HG03108 (cell line): ENCODE measurements around the gene WDFY2.
A peak's percentile ranks its signal among the peaks of the same experiment; 100 is the strongest.
"Not testable (repeated sequence)": the region's sequence is repeated elsewhere in the genome, so short reads cannot be mapped to it uniquely, and the experiment has no call there.

Source experiments
- ATAC-seq: cut with Tn5 transposase; IDR thresholded peaks from one replicate; pipeline ENCODE4 v1.9.1; 2021; ENCODE audit warnings: moderate library complexity; ENCODE audit not compliant: unreplicated experiment

Gene WDFY2

DNA sequence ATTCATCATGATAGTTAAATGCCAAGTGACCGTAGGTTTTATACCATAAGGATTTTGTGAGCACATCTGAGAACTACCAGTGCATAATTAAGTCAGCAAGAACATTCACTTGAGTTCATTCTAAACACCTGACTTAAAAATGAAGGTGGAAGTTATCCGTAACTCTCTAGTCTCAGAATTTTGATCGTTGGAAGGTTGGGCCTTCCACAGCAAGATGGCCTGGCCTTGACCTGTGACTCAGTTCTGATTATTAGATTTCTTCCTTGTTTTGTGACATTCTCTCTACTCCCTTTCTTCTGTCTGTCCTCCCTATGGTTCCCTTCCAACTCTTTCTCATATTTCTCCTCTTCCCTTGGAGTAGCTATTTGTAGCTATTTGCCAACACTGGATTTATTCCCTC is 20.0 kb upstream of the WDFY2 start:
- ATAC-seq, result no peak

DNA sequence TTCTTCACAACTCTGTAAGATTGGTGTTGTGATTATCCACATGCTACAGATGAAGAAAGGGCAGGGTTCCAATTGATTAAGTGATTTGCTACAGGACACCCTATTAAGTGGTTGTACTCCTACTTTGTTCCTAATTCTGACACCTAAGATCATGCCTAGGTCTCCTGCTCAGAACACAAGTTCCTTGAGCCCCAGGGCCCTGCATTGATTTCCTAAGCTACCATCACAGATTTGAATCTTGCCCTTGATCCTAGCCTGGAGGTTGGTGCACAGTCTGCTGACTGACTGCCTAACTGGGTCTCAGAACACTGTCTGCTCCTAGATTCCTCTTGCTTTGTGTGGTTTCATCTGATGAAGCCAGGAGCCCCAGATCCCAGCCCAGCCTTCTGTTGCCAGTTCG is 19.6 kb upstream of the WDFY2 start:
- no peak for ATAC-seq

DNA sequence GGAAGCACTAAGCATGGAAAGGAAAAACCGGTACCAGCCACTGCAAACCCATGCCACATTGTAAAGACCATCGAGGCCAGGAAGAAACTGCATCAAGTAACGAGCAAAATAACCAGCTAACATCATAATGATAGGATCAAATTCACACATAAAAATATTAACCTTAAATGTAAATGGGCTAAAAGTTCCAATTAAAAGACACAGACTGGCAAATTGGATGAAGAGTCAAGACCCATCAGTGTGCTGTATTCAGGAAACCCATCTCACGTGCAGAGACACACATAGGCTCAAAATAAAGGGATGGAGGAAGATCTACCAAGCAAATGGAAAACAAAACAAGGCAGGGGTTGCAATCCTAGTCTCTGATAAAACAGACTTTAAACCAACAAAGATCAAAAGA is 15.3 kb upstream of the WDFY2 start:
- not testable (repeated sequence) for ATAC-seq

DNA sequence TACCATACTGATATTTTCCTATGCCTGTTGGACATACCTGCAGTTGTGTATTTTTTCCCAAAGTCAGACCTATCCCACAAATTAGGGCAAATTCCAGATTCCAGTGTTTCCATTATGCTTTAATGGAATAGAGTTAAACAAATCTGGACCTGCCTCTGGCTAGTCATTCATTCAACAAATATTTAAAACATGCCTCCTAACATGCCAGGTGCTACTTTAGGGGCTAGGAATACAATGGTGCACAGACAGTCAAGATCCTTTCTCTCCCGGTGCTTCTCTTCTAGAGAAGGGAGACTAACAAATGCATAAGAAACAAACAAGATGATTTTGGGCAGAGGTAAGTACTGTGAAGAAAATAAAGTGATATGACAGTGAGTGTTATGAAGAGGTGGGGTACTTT is 7.5 kb upstream of the WDFY2 start:
- ATAC-seq, result no peak

DNA sequence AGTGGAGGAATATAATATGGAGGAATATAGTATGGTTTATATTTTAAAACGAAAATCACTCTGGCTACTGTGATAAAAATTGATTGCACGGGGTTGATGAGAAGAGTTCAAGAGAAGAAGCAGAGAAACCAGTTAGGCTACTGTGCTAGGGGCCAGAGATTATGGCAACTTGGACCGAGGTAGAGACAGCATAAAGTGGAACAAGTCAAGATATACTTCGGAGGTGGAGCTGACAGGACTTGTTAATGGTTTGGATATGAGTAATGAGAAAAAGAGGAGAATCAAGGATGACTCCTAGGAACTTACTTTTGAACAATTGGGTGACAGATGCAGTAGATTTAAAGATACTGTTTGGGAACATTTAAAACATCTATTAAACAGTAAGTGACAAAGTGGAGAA is 6.6 kb upstream of the WDFY2 start:
- ATAC-seq, result no peak

DNA sequence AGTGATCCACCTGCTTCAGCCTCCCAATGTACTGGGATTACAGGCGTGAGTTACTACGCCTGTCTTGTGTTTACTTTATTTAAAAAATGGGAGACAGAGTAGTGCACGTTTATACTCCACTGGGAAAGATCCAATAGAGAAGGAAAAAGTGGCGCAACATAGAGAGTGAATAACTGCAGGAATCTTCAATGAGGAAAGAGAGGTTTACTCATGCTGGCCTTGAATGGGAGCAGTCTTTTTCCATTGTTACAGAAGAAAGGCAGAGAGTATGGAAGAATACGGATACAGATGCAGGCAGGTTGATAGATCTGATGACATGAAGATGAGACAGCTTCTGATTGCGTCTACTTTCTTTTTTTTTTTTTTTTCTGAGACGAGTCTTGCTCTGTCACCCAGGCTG is 4.6 kb upstream of the WDFY2 start:
- no peak for ATAC-seq

DNA sequence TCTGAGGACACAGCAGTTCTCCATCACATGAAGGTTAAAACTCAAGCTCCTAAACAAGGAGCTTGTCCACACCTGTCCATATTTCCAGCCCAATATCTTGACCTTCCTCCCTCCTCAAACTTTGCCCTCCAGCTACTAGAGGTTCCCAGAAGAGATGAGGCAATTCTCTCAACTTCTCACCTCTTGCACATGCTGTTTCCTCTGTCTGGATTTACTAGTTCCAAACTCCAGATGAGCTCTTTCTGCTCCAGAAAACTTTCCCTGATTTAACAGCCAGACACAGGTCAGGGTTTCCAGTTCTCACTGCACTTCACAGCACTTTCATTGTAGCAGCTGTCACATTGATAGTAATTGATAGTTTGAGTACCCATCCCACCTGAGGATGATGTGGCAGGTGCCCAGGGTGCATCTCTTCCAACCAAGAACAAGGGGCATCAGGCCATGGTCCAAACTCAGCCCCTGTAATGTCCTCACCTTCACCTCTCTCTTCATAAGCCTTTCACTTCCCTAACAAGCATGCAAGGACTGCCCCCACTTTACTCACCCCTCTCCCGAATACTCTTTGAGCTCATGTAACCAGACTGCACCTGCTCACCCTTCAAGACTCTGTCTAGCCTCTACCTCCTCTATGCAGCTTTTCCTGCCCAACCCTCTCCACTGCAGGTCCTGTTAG is 3.0 kb upstream of the WDFY2 start:
- no peak for ATAC-seq

DNA sequence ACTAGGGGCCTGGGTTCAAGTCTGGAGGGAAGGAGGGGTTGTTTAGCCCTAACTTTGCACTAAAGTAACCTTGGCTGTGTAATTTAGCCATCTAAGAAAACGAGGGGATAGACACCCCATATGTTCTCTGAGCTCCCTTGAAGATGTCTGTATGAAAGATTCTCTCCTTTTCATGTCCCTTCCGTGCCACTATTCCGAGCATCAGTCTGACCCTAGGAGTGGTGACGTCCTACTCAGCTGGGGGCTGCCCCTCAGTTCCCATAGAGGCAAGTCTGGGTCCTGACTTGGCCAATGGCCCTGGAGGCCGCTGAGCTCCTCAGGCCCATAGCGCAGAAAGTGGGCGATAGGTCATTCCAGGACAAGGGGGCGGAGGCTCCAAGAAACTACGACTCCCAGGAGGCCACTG is 790 bp upstream of the WDFY2 start:
- ATAC-seq, result no peak

DNA sequence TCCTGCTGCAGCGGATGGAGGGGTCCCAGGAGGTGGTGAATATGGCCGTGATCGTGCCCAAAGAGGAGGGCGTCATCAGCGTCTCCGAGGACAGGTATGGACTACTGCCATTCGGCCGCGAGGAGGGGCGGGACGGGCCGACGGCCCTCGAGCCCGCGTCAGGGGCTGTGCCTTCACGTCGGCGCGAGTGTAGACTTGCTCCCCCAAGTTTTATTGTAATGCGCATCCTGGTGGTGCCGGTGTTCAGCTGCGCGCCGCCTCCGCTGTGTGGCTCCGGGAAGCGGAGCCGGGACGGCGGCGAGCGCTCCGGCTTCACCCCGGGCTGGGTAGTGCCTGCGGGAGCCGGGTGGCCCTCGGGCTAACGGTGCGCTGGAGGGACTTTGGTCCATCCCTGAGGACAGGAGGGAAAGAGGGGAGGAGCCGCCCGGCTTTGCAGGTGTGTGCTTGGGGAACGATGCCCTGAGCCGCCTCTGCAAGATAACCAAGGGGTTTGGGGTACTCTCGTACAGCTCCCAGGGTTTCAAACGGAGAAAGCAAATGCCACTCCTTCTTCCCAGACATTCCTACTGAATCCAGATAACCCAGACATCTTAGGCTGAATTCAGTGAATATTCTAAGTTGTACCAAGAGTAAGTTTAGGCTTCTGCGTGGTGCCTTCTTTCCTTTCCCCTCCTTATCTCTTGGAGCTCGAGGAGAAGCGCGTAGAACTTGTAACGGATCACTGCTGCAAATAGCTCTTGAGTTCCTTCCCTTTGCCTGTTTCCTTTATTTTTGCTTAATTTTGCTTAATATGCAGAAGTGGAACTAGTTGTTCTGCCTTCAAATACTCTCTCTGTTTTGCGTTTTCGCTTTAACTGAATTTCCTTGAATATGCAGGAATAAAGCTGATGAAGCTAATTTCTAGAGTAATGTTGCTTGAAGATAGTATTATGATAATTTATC is 740 bp downstream of the WDFY2 start:
- peak; percentile 20 for ATAC-seq

DNA sequence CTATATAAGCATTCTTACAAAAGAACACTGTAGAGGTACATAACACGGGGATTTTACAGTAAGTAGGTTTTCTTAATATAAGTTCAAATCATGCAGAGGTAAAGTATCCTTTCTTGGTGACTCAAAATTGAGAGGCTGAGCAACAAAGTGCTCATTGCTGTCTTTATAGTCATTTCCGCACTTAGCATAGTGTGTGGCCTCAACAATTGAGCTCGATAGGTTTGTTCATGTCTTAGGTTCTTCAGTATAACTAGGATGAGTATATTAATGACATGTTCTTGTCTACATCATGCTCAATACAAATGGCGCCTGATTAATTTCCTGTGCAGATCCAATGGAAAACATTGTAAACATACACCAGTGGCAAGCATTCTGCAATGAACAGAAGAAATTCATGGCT is 1.4 kb downstream of the WDFY2 start:
- no peak for ATAC-seq

DNA sequence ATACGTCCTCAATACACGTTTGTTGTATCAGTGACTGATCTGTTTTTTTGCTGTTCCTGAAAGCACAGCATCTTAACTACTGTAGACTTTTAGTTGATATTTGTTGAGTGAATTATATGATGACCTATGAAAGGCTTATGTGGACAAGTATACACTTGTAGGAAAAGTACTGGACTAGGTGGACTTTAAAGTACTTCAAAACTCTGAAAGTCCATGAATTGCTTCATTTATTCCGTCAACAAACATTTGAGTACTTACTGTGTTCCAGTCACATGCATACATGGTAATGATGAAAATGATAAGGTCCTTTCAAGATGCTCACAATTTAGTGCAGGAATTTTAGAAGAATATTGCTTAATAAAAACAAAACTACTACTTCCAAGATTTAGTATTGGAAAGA is 3.1 kb downstream of the WDFY2 start:
- no peak for ATAC-seq

DNA sequence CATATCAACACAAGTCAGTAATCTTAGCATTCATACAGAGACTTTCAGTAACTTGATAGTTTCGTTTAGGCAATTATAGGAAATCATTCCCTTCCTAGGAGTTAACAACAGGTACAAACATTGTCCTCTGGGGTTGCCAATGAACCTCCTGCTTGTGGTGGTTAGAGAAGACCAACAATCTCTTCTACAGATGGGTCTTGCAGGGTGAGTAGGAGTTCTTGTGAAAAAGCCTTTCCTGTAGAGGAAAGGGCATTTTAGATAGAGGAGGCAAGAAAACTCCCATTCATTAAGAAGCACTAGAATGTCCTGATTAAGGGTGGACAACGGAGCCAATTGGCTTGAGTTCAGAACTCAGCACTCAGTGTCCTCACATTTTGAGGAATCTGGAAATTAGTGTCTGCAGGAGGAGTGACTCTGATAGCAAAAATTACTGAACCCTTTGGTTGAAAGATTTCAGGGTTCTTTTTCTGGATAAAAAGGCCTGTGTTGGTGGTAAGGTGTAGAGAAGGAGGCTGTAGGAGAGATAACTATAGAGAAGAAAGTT is 4.2 kb downstream of the WDFY2 start:
- no peak for ATAC-seq

DNA sequence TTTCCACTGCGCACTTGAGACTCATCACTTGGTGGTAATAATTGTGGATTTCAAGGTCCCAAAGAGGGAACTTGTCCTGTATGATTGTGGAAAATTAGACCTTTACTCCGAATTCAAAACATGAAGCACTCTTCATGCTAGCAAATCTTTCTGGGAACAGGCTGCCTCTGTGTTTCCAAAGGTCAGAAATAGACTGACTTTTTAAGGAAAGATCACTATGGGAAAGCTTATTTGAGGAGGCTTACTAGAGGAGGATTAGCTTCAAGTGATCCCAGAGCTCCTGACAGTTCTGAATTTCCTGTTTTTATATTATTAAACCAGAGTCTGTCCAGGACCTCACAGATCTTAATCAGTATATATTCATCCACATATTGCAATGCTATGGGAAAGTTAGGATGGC is 5.5 kb downstream of the WDFY2 start:
- no peak for ATAC-seq

DNA sequence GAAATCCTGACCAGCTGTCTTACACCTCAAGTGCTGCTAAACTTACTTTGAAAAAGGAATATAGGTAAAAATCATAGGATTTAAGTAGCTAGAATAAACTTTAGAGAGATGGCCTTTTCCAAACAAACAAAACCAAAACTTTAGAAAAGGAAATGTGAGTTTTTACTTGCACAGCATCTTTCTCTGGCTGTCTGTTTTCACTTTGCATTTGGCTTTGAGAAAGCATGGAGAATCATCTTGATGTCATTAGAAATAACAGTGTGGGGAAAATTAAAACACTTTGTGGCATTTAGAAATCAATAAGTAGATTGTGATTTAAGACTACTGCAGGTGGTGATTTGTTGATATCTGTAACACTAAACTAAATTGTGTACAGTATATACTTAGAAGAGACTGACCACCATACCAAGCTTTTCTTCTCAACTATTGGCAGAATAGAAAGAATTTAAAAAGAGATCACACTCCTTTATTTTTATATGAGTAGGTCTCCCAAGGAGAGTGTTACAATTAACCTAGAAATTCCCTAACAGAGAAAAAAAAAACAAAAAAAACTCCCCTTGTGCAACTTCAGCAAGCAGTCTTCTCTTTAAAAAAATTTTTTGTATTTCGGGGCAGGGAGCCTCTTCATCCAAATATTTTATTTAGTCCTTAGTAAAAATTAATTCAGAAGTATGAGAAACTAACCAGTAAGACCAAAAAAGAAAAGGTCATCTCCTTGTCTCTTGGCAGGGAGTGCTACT is 6.1 kb downstream of the WDFY2 start:
- no peak for ATAC-seq

DNA sequence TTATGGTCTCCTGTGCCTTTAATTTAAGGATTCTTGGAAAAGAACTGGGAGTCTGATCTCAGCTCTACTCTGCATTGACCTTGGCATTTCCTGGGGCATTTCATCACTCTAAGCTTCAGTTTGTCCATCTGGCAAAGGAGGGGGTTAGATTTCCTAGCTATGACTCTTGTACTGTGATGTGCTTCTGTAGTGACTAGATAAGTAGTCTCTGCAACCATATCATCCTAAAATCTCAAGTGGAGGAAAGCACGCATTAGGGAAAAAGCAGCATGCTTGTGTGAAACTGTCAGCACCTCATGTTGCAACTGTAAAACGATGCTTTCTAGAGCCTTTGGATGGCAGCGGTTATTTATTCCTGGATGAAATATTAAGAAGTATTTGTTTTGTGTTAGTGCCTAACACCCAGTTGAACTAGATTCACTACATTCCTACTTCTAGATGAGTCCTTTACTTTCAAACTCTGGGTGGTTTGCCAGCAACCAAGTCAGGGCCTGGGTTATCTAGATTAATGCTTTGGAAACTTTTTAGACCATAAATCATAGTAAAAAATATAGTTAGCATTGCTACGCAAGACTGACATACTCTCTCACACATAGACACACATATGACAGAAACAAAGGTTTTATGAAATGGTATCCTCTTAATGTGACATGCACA is 6.8 kb downstream of the WDFY2 start:
- ATAC-seq, result no peak

DNA sequence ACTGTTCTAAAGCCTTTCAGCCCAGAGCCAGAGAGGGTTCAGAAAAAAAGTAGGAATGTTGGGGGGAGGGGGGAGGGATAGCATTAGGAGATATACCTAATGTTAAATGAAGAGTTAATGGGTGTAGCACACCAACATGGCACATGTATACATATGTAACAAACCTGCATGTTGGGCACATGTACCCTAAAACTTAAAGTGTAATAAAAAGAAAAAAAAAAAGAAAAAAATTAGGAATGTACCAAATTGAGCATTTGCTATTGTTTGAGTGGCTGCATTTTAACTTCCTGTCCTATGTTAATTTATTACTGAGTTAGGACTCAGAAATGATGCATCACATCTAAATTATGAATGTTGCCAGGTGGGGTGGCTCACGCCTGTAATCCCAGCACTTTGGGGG is 7.7 kb downstream of the WDFY2 start:
- ATAC-seq, result not testable (repeated sequence)

DNA sequence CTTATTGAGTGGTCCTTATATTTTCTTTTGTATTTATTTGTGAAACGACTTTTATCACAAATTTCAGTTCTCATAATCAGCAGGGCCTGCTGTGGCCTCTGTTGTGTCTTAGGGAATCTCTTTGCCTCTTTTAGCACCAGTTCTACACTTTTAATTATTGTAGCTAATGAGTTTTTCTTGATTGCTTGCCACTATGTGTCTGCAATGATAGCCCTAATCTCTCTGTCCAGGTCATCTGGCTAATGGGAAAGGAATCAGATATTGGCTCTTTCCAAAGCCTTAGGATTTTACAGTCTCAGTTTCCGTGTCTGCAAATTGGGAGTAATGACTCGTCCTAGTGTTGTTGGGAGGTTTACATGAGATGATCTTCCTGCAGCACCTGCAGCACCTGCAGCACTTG is 10.2 kb downstream of the WDFY2 start:
- no peak for ATAC-seq

DNA sequence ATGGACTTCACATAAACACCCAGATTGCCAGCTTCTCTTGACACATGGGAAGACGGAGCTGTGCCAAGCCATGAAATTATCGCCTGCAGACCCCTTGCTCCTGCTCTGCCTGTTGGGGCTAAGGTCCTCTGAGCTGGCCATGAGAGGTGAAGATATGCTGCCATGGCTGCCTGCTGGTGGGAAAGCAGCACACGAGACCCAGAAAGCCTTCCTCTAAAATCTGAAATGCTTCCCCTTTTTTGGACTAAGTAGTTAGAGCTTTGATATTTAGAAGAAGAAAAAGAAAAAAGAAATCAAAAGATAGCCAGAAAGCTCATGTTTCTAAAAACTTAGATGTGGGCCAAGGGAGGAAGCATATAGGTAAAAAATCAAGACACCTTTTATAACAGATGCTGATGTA is 11.2 kb downstream of the WDFY2 start:
- no peak for ATAC-seq

DNA sequence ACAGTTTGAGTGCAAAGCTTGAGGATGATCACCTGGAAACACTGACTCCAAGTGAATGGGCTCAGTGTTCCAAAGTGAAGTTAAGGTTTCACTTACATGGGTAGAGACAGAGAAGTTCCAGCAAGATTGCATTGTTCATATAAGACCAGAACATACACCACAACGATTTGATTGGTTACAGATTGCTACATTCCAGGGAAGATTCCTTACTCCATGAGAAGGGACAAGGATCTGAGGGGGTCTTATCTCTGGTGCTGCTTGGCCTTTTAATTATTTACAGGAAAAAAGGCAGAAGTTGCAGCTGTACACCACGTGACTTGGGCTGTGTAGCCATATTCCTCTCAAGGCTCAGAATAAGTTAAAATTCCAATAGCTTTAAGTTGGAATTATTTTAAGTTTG is 12.3 kb downstream of the WDFY2 start:
- ATAC-seq, result no peak

DNA sequence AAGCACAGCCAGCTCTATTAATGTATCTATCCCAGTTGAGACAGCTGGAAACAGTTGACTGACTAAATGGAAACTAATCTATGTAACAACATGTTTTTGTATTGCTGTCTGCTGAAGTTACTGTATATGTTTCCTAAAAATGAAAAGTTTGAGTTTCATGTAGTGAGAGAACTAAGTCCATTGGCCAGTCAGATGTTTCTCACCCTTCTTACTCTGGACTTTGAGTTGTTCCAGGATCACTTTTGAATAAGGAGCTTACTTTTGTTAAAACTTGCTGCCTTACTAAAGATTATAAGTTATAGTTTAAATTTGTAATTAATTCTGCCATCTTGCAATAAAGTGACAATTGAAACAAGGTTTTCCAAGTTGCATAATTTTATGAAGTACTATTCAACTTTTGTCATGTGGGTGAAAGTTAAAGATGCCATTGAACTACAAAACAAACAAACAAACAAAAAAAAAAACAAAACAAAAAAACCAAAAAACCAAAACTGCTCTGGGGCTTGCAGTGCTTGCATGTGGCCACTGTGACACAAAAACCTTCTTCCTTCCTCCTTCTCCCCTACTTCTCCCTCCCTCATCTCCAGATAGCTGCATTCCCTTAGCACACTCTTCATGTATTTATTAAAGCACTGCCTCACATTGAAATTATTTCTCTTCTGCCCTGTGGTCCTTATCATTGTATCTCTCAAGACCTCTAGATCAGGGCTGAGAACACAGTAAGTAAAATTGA is 15.3 kb downstream of the WDFY2 start:
- ATAC-seq, result no peak
